ENCODE data around the gene LRRC26.

The LRRC26 gene

DNA sequence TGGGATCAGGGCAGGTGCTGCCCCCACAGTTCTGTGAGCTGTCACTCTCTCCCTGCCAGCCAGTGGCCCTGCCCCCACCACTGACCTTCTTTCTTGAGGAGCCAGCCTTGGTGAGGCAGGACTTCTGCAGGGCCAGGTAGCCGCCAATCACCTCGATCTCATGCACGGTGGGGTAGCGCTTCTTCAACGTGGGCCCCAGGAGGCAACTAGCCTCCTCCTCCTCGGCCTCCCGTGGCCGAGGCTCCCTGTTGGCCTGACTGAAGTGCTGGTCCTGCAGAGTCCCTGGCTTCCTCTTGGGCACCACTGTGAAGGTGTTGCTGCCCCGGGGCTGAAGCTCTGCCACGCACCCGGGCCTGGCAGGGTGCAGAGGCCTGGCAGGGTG, 29.0 kb upstream of the LRRC26 start:
- no peak for DNase-seq

GRCh38 chr9:137198051-137198901, 28.4 kb upstream of the LRRC26 start:
- no peak for DNase-seq

DNA sequence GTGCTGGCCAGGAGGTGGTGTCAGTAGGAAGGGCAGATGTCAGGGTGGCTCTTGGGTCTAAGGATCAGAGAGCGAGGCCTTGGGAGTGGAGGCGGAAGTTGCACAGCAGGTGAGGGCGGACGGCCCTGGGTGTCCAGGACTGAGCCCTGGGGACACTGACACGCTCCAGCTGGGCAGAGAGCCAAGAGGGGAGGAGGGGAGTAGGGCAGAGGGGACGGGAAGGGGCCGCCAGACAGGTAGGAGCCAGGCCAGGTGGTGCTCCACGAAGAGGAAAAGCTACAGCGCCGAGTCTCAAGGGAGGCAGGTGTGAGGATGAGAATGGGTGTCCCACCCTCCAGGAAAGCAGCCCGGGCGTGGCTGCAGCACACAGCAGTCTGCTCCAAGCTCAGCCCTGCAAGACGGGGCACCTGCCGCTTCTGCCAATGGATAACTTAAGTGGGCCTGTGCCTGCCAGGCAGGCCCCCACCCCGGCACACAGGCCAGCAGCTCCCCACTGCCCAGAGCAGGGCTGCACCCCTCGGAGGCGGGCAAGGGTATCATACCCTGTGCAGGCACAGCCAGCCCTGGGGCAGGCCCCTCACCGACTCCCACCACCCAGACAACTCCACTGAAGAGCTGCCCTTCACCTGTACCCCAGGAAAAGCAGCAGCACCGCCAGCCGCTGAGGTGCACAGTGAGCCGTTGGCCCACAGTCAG, 25.8 kb upstream of the LRRC26 start:
- DNase-seq = no peak

- no peak for DNase-seq
Measured at GRCh38 chr9:137194909-137195308, 25.1 kb upstream of the LRRC26 start.

- DNase-seq = no peak
Measured at GRCh38 chr9:137194388-137194787, 24.5 kb upstream of the LRRC26 start.

DNA sequence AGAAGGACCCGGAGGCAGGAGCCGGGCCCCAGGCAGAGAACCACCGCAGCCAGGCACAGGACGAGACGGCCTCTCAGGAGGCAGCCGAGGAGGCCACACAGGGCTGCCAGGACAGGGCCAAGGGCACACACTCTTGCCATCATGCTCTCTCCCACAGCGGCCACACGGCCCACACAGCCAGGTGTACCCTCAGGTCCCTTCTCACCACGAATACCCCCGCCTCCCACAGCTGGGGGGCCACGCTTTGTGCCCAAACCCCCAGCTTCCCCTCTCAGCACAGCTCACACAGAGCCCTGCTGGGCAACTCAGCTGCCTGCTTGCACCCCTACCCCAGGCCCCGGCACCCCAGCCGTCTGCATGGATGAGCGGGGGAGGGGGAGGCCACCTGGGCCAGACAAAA, 23.9 kb upstream of the LRRC26 start:
- no peak for DNase-seq

- DNase-seq = no peak
Measured at GRCh38 chr9:137192859-137193258, 23.0 kb upstream of the LRRC26 start.

DNA sequence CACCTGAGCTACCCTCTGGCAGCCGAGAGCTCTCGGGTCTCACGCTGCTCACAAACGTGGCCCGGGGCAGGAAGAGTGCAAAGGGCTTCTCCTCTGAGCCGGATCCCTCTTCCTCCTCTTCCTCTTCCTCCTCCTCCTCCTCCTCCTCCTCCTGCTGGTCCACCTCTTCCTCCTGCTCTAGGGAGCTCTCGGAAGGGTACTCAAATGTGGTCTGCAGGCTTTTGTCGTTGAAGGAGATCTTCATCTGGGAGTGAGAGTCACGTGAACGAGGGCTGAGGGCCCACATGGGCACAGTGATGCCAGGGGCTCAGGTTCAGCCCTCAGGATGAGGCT, 22.6 kb upstream of the LRRC26 start:
- no peak for DNase-seq

- DNase-seq = no peak
Measured at GRCh38 chr9:137191691-137192447, 22.0 kb upstream of the LRRC26 start.

DNA sequence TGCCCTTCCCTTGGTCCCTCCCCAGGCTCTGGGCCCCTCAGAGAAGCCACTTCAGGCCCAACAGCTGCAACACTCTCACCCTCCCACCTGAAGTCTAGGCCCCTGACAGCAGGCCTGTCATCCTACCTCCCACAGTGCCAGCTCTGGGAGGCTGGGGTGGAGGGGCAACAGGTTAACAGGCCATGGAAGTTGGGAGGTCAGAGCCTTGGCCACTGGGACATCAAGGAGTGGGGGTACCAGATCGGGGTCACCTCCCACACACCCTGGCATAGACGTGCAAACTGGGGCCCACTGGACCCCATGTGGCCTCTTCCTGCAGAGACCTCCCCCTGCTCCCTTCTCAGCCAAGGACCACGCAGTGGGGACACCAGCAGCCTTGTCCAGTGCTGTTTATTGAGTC, 21.4 kb upstream of the LRRC26 start:
- no peak for DNase-seq

DNA sequence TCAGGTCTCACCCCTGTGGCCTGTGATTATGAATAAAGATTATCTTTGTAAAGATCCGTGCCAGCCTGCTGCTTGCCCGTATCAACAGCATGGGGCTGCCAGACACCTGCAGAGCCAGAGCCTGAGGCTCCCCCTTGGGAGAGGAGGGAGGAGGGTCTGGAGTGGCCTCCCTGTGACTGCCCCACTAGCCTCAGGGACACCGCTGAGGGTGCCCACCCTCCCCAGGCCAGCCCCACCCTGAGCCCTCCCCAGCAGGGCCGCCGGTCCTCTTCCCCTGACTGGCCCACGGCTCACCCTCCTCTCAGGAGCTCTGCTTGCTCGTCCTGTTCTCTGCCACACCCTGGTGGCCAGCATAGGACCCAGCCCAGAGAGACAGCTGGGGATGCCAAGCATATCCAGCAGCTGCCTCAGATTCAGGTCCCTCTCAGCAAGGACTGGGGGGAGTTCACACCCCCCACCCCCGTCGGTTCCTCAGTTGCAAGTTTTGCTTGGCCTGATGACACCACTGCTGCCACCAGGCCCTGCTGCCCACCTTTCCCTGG, 20.5 kb upstream of the LRRC26 start:
- no peak for DNase-seq

- no peak for DNase-seq
Measured at GRCh38 chr9:137189297-137190295, 19.7 kb upstream of the LRRC26 start.

- DNase-seq = peak; percentile 81
Measured at GRCh38 chr9:137188490-137189296, 18.8 kb upstream of the LRRC26 start, which contains the start of the genes ANAPC2 and SSNA1. ANAPC2 (minus strand) TSS chr9:137188560; CDS start chr9:137188532, 28 bp downstream. SSNA1 (plus strand) TSS chr9:137188676; CDS start chr9:137188727, 51 bp downstream.

- no peak for DNase-seq
Measured at GRCh38 chr9:137188086-137188489, 18.2 kb upstream of the LRRC26 start.

DNA sequence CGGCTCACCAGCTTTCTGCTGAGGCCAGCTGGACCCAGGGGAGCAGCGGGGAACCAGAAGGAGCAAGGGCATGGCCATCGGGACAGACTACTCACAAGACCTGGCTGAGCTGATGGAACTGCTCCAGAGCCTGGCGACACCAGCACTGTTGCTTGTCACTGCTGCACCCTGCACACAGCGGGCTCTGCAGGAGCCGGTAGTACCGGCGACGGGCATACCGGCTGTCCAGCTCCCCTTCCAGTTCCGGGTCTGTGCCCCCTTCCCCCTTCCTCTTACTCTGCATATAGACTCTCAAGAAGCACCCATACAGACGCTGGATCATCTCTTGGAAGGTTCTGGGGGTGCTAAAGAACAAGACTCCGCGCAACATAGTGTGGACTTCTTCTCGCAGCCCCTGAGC, 17.5 kb upstream of the LRRC26 start:
- DNase-seq = no peak

DNA sequence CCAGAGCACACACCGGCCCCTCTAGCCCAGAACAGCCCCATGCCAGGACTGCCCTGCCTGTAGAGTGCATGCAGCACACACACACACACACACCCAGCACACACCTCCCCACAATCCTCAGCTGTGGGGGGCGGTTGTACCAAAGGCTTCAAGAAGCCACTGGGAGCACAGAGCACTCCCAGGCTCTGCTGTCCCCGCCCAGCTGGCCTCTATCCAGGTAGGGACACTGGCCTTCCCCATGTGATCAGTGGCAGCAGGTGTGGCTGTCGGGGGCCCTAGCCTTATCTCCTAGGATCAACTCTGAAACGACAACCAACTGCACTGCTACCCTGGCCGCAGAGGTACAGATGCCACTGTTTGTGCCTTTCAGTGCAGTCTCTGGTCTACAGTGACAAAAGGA, 16.5 kb upstream of the LRRC26 start:
- DNase-seq = no peak

DNA sequence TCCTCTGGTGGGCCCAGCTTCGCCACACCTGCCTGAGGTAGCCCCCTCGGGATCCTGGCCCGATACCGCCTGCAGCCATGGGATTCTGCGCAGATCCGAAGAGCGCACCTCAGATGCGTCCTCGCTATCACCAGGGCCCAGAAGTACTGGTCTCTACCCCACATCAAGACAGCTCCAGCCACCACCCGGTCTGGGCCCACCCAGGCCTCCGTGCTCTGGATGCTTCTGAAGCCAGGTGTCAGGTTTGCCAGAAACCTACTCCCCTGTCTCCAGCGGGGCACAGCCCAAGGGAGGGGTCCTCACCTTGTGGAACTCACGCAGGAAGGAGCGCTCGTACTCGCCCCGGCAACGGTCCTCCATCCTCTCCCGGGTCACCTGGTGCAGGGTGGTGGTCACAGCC, 16.1 kb upstream of the LRRC26 start:
- no peak for DNase-seq

- DNase-seq = no peak
Measured at GRCh38 chr9:137184881-137185660, 15.2 kb upstream of the LRRC26 start.

GRCh38 chr9:137183980-137184595, 14.2 kb upstream of the LRRC26 start:
- DNase-seq = no peak

DNA sequence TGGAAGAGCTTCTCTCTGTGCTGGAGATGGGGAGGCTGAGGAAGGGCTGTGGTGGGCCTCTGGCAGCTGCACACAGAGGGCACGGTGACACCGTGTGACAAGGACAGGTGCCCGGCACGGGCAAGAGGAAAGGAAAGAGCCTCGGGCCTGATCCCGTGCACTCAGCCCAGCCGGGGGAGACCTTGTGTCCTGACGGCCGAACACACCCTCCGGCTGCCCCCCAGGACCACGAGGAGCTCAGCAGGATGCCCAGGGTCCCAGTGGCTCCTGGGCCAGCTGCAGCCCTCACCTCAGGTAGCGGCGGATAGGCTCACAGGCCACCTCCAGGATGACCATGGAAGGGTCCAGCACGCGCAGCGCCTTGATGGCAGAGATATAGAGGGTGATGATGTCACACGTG, 13.0 kb upstream of the LRRC26 start:
- no peak for DNase-seq

Measured in GOT3 (cell line).